ENCODE measurements around the gene KRTAP29-1. TPM values are rescaled to one million over a fixed set of nuclear protein-coding genes. Genes with fewer than 3 reads are reported as not detected.

KRTAP29-1 gene
- total RNA-seq, 1 donor from 2014 or later = not detected

DNA sequence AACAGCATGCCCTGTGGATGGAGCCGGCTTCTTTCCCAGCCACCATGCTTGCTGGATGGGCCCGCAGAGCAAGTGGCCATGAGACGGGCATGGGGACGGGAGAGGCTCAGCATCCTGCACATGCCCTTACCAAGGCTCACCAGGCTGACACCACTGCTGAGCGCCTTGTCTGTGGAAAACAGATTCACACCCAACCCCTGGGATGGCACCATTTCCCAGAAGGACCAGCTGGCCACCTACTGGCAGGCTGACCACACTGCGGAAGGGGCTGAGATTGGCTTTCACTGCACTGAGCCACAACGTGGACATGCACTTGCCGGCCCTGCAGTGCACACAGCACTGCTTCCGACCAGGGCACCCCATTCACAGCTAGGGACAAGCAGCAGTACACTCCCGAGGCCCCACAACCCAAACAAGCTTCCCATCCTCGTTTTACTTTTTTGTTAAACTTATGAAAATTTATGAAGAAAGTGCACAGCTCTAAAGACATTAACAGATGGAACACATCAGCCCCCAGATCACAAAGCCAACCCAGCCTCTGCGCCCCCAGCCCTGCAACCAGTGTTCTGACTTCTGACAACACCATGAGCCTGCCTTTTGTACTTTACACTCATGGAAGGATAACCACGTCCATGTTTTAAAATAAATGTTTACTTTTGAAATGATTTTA is 26.8 kb upstream of the KRTAP29-1 start:
- DNase-seq (ENCODE audit: low spot score) = peak; percentile 22

- no peak for DNase-seq (ENCODE audit: low spot score)
Observed at GRCh38 chr17:41328207-41328606, 25.6 kb upstream of the KRTAP29-1 start.

DNA sequence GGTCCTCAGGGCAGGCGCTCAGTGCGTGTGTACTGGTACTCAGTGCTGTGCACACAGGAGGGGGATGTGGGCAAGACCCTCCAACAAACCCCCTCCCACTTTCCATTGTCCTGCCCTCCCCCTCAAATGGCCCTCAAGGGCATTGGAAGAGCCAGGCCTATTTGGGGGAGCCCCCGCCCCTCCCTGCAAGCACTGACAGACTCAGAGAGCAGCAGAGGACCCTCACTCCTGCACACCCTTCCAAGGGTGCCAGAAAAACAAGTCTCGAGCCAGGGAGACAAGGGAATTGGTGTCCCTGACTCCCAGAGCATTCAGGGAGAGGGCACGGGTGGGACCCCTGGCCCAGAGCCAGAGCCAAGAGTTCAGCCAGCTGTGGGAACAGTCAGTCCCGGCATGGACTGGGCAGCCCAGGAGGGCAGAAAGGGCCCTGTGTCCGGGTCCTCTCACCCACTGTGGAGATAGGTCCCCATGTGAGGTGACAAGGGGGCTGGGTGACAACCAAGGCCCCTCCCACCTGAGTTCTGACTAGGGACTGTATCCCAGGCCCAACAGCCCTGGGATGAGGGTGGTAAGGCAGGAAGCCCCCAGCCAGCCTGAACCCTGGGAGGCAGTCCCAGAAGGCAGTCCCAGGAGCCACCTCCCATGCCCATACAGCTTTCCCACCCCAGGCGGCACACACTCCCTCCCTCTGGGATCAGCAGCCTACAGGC is 24.9 kb upstream of the KRTAP29-1 start:
- no peak for DNase-seq (ENCODE audit: low spot score)

- DNase-seq (ENCODE audit: low spot score) = no peak
Observed at GRCh38 chr17:41326173-41327145, 23.8 kb upstream of the KRTAP29-1 start.

- no peak for DNase-seq (ENCODE audit: low spot score)
Observed at GRCh38 chr17:41325611-41326010, 23.0 kb upstream of the KRTAP29-1 start.

DNA sequence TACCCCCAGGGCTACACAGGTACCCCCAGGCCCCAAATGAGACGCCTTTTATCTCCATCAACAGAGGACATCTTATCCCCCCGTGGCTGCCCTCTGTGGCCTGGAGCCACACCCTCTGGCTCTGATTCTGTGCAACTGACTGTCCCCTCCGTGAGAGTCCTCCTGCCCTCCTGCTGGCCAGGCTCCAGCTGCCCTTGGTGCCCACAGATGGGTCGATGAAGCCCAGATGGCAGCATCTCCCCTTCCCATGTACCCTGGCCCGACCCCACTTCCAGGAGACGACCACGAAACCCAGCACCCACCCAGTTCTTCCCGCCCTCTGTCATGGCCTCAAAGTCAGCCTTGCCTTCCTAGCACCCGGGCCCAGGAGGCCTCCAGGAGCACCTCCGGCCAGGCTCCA is 22.5 kb upstream of the KRTAP29-1 start:
- no peak for DNase-seq (ENCODE audit: low spot score)

GRCh38 chr17:41324180-41325075 is 21.8 kb upstream of the KRTAP29-1 start:
- no peak for DNase-seq (ENCODE audit: low spot score)

DNA sequence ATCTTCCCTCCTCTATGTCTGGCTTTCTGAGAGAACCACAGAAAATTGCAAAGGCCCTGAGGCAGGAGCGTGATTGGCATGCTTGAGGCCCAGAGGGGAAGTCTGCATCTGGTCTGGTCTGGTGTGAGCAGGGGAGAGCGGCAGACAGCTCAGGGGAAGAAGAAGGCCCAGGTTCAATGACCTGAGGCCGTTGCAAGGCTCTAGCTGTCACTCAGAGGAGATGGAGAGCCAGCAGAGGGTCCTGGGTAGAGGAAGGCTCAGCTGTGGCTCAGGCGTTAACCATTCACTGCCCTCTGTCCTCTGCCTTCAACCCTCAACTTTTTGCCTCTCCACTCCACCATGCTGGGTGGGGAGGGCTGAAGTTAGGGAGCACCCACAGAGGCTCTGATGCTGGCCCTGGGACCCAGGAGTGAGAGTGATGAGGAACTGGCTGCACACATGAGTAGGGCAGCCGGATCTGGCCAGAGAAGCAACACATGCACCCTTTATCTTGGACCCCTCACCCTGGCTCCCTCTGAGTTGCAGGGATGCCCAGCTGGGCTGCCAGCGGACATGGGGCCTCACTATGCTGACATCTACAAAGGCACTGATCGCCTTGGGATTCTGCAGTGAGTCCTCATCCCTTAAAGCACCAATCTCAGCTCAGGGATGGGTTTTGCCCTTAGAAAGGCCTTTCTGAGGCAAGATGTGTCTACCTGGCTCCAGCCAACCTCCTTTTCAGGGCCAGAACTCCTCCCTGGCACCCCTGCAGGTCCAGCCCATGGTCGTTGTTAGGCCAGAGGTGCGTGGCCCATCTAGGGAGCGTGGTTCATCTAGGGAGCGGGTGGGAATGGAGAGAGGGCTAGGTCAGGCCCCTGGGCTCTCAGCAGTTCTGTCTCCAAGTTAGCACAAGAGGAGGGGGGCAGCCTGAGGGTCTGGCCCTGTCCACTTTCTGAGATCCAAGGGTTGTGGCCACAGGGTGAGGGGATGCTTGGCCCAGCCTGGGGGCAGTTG is 20.5 kb upstream of the KRTAP29-1 start:
- DNase-seq (ENCODE audit: low spot score) = no peak

DNA sequence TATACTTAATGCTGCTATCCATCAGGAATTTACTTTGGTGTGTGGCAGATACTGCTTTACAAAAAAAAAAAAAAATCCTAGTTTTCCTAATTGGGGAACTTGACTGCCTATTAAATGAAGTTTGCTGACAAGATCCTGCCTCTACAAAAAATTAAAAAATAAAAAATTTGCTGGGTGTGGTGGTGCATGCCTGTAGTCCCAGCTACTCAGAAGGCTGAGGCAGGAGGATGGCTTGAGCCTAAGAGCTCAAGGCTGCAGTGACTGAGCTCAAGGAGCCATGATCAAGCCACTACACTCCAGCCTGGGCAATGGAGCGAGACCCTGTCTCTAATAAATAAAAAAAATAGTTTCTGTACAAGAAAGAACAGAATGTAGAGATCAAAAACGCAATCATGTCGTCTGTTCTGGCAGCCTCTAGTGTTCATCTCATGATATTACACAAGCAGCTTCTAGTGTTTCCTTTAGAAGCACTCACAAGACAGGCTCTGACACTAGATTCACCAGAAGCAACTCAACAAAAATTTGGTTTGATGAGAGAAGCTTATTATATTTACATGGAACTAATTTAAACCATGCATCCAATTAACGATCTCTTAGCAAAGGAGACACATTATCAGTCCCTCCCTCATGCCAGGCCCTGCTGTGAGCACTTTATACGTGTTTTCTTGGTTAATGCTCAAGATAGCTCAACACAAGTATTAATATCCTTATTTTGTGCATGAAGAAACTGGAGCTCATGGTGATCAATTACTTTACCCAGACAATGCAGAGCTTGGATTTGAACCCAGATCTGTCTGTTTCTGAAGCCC is 19.6 kb upstream of the KRTAP29-1 start:
- DNase-seq (ENCODE audit: low spot score) = peak; percentile 64

DNA sequence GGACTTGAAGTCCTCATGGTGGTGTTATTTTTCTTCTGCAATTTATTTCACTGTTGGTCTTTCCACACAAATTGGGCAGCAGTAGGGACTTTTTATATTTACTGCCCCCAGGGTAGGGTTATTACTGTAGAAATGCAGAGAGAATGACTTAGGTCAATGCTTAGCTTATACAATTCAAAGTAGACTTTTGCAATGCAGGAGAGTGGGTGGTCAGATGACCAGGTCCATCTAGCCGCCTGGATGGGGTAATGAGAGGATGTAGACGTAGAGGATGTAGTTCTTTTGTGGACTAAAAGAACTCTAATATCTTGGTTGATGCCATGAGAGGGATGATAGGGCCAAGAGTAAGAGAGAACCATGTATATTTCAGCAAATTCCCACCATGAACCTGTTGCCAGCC is 15.6 kb upstream of the KRTAP29-1 start:
- no peak for DNase-seq (ENCODE audit: low spot score)

- no peak for DNase-seq (ENCODE audit: low spot score)
Observed at GRCh38 chr17:41315814-41316445, 13.3 kb upstream of the KRTAP29-1 start.

GRCh38 chr17:41315204-41315794 is 12.6 kb upstream of the KRTAP29-1 start, which contains the start of gene KRTAP17-1:
KRTAP17-1 (minus strand) TSS chr17:41315710; CDS start chr17:41315650, 60 bp downstream.
- DNase-seq (ENCODE audit: low spot score) = no peak

- DNase-seq (ENCODE audit: low spot score) = no peak
Observed at GRCh38 chr17:41311111-41311510, 8.5 kb upstream of the KRTAP29-1 start.

DNA sequence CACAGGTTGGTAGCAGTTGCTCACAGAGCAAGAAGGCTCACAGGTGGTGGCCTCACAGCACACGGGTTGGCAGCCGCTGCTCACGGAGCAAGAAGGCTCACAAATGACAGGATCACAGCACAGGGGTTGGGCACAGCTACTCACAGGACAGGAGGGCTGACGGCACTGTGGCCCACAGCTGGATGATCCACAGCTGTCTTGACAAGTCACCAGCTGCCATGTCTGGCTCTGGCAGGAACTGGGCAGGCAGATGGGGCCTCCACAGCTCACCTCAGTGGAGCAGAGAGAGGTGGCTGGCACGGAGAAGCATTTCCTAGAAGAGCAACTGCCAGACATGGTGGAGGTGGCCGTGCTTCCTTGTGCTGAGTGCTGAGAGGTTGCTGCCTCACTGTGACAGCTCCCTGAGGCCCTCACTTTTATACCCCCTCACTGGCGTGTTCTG is 6.3 kb upstream of the KRTAP29-1 start, which contains the start of gene KRTAP16-1:
TSS of gene KRTAP16-1 (minus strand) at position 392 of the 442 bp plus-strand sequence. CDS start at position 336, 56 bp downstream.
- DNase-seq (ENCODE audit: low spot score) = no peak

DNA sequence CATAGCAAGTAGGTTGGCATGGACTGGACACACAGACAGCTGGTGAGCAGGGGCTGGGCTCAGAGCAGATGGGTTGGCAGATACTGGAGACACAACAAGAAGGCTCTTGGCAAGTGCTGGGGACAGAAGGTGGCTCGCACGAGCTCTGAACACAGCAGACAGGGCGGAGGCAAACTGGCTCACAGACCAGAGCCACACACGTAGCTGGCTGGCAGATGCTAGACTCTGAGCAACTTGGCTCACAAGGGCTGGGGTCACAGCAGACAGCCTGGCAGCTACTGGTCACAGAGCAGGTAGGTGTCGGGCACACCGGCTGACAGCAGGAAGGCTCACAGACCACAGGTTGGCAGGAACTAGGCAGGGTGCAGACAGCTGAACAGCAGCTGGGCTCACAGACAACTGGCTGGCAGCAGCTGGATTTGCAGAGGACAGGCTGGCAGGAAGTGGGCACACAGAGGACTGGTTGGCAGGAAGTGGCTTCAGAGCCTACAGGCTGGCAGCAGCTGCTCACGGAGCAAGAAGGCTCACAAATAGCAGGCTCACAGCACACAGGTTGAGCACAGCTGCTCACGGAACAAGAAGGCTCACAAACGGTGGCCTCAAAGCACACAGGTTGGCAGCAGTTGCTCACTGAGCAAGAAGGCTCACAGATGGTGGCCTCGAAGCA is 5.7 kb upstream of the KRTAP29-1 start:
- no peak for DNase-seq (ENCODE audit: low spot score)

GRCh38 chr17:41307647-41308046 is 5.0 kb upstream of the KRTAP29-1 start:
- DNase-seq (ENCODE audit: low spot score) = no peak

DNA sequence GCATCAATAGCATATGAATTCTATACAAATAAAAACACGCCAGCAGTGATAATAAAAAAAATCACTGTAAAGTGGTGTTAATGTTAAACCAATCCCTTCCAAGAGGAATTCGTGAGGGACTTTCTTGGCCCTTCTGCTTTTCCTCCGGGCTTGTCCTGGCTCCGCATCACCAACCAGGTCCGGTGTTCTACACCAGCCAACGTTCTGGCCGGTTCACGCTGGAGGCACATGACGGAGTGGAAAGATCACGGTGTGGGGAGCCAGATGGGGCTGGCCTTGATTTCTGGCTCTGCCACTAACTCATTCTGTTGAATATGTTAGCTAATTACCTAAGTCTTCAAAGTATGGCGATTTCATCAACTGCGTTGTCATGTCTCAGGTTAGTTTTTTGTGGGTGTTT is 1.4 kb upstream of the KRTAP29-1 start:
- no peak for DNase-seq (ENCODE audit: low spot score)

All from umbilical cord (tissue), 2 donors.